OCI-LY3 (cell line): ENCODE results near the gene CACNB4.
A peak's percentile ranks its signal among the peaks of the same experiment; 100 is the strongest.
"Not testable (repeated sequence)": the region's sequence is repeated elsewhere in the genome, so short reads cannot be mapped to it uniquely, and the experiment has no call there.

ENCODE experiments used
- H2AFZ ChIP-seq: fragments of 200-600, 300-600 bp; shearing (Covaris generic); 2 replicates; pipeline ENCODE4 v1.6.0; 2014; ENCODE audit warnings: antibody characterized with exemption, low read depth, low read length
- H3K27ac ChIP-seq: fragments of 200-600, 300-600 bp; sonication (generic); 2 replicates; pipeline ENCODE4 v1.5.1; 2014; ENCODE audit warnings: mild to moderate bottlenecking, low read length, moderate library complexity, mixed read lengths
- H3K27me3 ChIP-seq: fragments of 200-600, 300-600 bp; sonication (generic); 2 replicates; pipeline ENCODE4 v1.6.1; 2014; ENCODE audit warnings: low read depth, low read length, mixed read lengths
- H3K36me3 ChIP-seq: fragments of 200-600, 300-600 bp; sonication (generic); replicated peaks from 2 replicates; pipeline ENCODE3; 2014; ENCODE audit warnings: low read depth, low read length, mixed read lengths
- H3K4me1 ChIP-seq: fragments of 300-600, 200-600 bp; sonication (generic); 2 replicates; pipeline ENCODE4 v1.6.1; 2014; ENCODE audit warnings: low read length, mixed read lengths
- H3K4me2 ChIP-seq: fragments of 200-600, 300-600 bp; sonication (generic); 2 replicates; pipeline ENCODE4 v1.6.1; 2014; ENCODE audit warnings: low read length, mixed read lengths
- H3K4me3 ChIP-seq: fragments of 300-600, 200-600 bp; sonication (generic); 2 replicates; pipeline ENCODE4 v1.5.1; 2014; ENCODE audit warnings: antibody characterized with exemption, mild to moderate bottlenecking, low read length, moderate library complexity
- H3K79me2 ChIP-seq: fragments of 300-600, 200-600 bp; shearing (Covaris generic); 2 replicates; pipeline ENCODE4 v1.6.1; 2014; ENCODE audit warnings: mild to moderate bottlenecking, low read length, mixed read lengths
- H3K9ac ChIP-seq: fragments of 300-600, 200-600 bp; shearing (Covaris generic); 2 replicates; pipeline ENCODE4 v1.6.0; 2014; ENCODE audit warnings: mild to moderate bottlenecking, low read length, moderate library complexity
- H3K9me3 ChIP-seq: fragments of 200-600, 300-600 bp; shearing (Covaris generic); 2 replicates; pipeline ENCODE4 v1.6.1; 2014; ENCODE audit warnings: low read length, mixed read lengths; ENCODE audit not compliant: insufficient read depth
- H4K20me1 ChIP-seq: fragments of 200-600, 300-600 bp; sonication (generic); 2 replicates; pipeline ENCODE4 v1.6.1; 2016; ENCODE audit warnings: low read length, mixed read lengths; ENCODE audit not compliant: insufficient read depth
- EZH2phosphoT487 ChIP-seq: fragments of 200-600 bp; shearing (Covaris generic); IDR thresholded peaks from 2 replicates; pipeline ENCODE4 v1.6.1; 2018; ENCODE audit warnings: antibody characterized with exemption, mixed run types, low read depth
- TF ChIP-seq, protein P1 (sequence below): fragments of 200-600, 300-600 bp; sonication (generic); IDR thresholded peaks from 2 replicates; pipeline ENCODE4 v1.5.1; 2014; ENCODE audit warnings: antibody characterized with exemption, low read length, low read depth

The CACNB4 gene

DNA sequence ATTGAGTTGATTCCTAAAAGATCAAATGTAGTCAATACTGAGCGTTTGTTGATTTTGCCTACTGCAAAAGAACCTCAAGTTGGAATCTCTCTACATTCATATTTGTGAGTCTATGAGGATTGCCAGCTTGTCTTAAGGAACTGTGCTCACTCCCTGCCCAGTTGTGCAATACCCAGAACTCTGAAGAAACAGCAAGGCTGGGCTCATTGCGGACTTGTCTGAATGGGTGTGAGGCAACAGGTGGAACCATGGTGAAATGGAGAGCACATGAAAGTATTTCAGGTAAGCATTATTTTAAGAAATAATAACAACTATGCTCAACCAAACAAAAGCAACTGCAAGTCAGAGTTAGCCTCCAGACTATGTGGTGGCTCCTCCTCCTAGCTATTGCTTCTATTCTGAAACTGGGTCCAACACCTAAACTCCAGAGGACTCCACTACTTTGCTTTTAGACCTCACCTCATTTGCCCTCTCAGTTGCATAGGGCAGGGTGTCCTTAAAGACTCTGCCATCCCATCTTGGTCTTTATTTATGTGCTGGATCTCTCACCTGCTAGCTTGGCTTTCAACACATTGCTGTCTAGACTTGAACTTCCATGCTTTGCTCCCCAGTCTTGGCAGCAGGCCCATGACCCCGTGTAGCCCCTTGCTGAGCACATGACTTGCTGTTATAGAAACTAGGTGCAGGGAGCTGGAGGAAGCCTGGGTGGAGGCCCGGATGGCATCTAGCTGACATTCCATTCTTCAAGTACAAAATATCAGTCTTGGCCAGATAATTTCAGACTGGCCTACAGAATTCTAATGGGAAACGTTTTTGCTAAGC is 175.8 kb downstream of the CACNB4 start:
- Histone ChIP-seq H3K9me3 (no peaks in the 10 kb centered on the region), H3K27me3 (peaks cover 39% of the 10 kb centered on the region), H4K20me1 (no peaks in the 10 kb centered on the region), H3K4me2 (no peak overlapping the region), H3K27ac (no peak overlapping the region), H2AFZ (no peak overlapping the region), H3K9ac (no peak overlapping the region), H3K36me3 (no peaks in the 10 kb centered on the region), H3K4me3 (no peak overlapping the region), H3K4me1 (no peaks in the 10 kb centered on the region), H3K79me2 (no peaks in the 10 kb centered on the region)
- TF ChIP-seq, protein P1, sequence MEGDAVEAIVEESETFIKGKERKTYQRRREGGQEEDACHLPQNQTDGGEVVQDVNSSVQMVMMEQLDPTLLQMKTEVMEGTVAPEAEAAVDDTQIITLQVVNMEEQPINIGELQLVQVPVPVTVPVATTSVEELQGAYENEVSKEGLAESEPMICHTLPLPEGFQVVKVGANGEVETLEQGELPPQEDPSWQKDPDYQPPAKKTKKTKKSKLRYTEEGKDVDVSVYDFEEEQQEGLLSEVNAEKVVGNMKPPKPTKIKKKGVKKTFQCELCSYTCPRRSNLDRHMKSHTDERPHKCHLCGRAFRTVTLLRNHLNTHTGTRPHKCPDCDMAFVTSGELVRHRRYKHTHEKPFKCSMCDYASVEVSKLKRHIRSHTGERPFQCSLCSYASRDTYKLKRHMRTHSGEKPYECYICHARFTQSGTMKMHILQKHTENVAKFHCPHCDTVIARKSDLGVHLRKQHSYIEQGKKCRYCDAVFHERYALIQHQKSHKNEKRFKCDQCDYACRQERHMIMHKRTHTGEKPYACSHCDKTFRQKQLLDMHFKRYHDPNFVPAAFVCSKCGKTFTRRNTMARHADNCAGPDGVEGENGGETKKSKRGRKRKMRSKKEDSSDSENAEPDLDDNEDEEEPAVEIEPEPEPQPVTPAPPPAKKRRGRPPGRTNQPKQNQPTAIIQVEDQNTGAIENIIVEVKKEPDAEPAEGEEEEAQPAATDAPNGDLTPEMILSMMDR, result no peak
- no peak for TF ChIP-seq EZH2phosphoT487

DNA sequence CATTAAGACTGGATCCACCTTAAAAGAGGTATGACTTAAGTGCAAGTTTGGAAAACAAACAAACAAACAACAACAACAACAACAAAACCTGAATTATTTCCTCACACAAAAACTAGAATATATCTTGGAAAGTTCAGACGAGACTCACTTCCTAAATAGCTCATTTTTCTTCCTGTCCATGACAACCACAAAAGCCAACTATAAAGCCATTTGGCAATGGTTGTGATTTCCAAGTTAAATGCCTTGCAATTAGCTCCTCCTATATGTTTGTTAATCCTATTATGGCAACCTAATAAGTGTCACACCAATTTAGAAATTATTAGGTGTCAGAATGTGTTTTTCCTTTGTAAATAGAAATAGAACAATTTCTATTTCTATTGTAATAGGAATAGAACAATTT is 179.1 kb downstream of the CACNB4 start:
- no peak overlapping the region for H3K4me2 ChIP-seq
- no peaks in the 10 kb centered on the region for H3K4me1 ChIP-seq
- no peak overlapping the region for H3K9ac ChIP-seq
- no peak overlapping the region for H2AFZ ChIP-seq
- no peaks in the 10 kb centered on the region for H3K36me3 ChIP-seq
- H3K4me3 ChIP-seq, result no peak overlapping the region
- H4K20me1 ChIP-seq, result no peaks in the 10 kb centered on the region
- TF ChIP-seq, protein P1, result no peak
- TF ChIP-seq EZH2phosphoT487, result no peak
- no peaks in the 10 kb centered on the region for H3K9me3 ChIP-seq
- H3K27me3 ChIP-seq, result peaks cover 6% of the 10 kb centered on the region
- no peak overlapping the region for H3K27ac ChIP-seq
- no peaks in the 10 kb centered on the region for H3K79me2 ChIP-seq

DNA sequence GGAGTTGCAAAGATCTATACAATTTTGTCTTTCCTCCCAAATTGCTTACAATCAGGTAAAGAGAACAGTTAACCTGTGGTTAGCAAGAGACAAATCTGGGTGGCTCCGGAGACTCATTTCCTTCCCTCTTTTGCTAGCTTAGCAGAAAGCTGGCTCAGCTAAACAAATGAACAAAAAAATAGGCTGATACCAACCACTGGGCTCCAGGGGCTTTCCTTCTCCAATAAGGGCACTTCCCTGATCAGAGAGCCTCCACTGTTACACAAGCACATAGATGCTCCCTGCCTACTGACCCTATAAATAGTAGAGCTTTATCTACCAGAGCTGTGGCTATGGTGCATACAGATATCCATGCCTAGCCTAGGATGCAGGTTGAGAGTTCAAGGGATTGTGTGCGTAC is 180.5 kb downstream of the CACNB4 start:
- H3K79me2 ChIP-seq, result no peaks in the 10 kb centered on the region
- H3K4me2 ChIP-seq, result no peak overlapping the region
- TF ChIP-seq, protein P1, result no peak
- H3K9ac ChIP-seq, result no peak overlapping the region
- H3K4me1 ChIP-seq, result no peaks in the 10 kb centered on the region
- no peak overlapping the region for H2AFZ ChIP-seq
- H3K36me3 ChIP-seq, result no peaks in the 10 kb centered on the region
- H3K4me3 ChIP-seq, result no peak overlapping the region
- H3K9me3 ChIP-seq, result no peaks in the 10 kb centered on the region
- no peak overlapping the region for H3K27ac ChIP-seq
- H3K27me3 ChIP-seq, result peaks cover 5% of the 10 kb centered on the region
- no peaks in the 10 kb centered on the region for H4K20me1 ChIP-seq

DNA sequence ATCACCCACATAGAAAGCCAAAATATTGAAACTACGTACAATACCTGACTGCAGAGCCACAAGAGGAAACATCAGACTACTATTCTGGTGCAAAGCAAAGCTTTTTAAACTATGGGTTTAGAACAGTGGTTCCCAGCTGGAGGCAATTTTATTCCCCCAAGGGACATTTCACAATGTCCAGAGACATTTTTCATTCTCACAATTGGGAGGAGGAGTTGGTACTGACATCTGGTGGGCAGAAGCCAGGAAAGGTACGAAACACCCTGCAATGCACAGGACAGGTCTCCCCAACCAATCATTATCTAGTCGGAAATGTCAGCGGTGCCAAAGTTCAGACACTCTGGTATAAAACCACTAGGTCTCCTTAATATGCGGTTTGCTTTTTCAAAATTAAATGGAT is 182.2 kb downstream of the CACNB4 start:
- no peaks in the 10 kb centered on the region for H4K20me1 ChIP-seq
- peaks cover 5% of the 10 kb centered on the region for H3K27me3 ChIP-seq
- no peak overlapping the region for H2AFZ ChIP-seq
- H3K4me3 ChIP-seq, result no peak overlapping the region
- no peaks in the 10 kb centered on the region for H3K4me1 ChIP-seq
- H3K27ac ChIP-seq, result no peak overlapping the region
- H3K4me2 ChIP-seq, result no peak overlapping the region
- H3K9me3 ChIP-seq, result no peaks in the 10 kb centered on the region
- TF ChIP-seq, protein P1, result 0 out of 2 replicates have a peak, but pooled peaks have one; percentile 5
- TF ChIP-seq EZH2phosphoT487, result no peak
- no peaks in the 10 kb centered on the region for H3K79me2 ChIP-seq
- H3K9ac ChIP-seq, result no peak overlapping the region
- H3K36me3 ChIP-seq, result no peaks in the 10 kb centered on the region

DNA sequence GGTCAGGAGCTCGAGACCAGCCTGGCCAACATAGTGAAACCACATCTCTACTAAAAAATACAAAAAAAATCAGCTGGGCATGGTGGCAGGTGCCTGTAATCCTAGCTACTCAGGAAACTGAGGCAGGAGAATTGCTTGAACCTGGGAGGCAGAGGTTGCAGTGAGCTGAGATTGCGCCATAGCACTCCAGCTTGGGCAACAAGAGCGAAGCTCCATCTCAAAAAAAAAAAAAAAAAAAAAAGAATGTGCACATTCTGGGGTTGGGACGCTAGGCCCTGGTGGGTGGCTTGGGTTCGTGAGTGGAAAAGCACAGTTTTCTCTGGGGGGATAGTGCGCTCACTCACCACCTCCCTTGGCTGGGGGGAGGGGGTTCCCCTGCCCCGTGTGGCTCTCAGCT is 183.2 kb downstream of the CACNB4 start:
- H3K79me2 ChIP-seq, H3K4me3 ChIP-seq, H3K4me1 ChIP-seq, H3K9ac ChIP-seq, H3K9me3 ChIP-seq, H3K27ac ChIP-seq, H3K4me2 ChIP-seq, H2AFZ ChIP-seq, H3K36me3 ChIP-seq, H4K20me1 ChIP-seq, H3K27me3 ChIP-seq: not testable (repeated sequence)
